GM12878 (cell line): ENCODE measurements around the gene TMUB2. TPM values are rescaled to one million over a fixed set of nuclear protein-coding genes. Genes with fewer than 3 reads are reported as not detected.
A peak's percentile ranks its signal among the peaks of the same experiment; 100 is the strongest.

Source experiments
- ATAC-seq: fragments of 200-7000 bp; cut with Tn5 transposase; 3 replicates; pipeline ENCODE4 v1.9.1; 2020; ENCODE audit warnings: mild to moderate bottlenecking, moderate library complexity
- BruUV-seq: library from RNA; stranded (reverse); fragments of 400-500 nt; replicated peaks from 2 replicates; lab custom pipeline; 2021; lab: Mats Ljungman, UMichigan
- CTCF ChIA-PET: fragments of 300-600 bp; sonication (Branson Sonifier 250); formaldehyde crosslinking; extraction: SDS; loops from one replicate; lab custom pipeline; 2021; ENCODE audit warnings: inconsistent platforms; lab: Yijun Ruan, JAX
- POLR2A ChIA-PET: fragments of 350-600 bp; formaldehyde crosslinking; extraction: SDS; loops from one replicate; lab custom pipeline; 2021; ENCODE audit warnings: inconsistent platforms; lab: Charles Lee
- RAD21 ChIA-PET: fragments of 300-600 bp; sonication (Branson Sonifier 250); formaldehyde crosslinking; loops from one replicate; lab custom pipeline; 2023; ENCODE audit warnings: antibody characterized with exemption; ENCODE audit not compliant: unreplicated experiment; lab: Charles Lee
- SMC1A ChIA-PET: fragments of 300-600 bp; sonication (Branson Sonifier 250); formaldehyde crosslinking; loops from one replicate; lab custom pipeline; 2023; ENCODE audit not compliant: unreplicated experiment, uncharacterized antibody; lab: Charles Lee
- DNase-seq: peaks from one replicate; pipeline ENCODE4 v3.0.0-alpha.2; 2011; ENCODE audit warnings: low read depth, low spot score
- FAIRE-seq: peaks from 3 replicates; lab custom pipeline; 2011; peaks lifted over from hg19 to GRCh38; lab: Jason Lieb, UNC
- H2AFZ ChIP-seq: 2 replicates; pipeline ENCODE4 v1.6.0; 2011; ENCODE audit warnings: low read depth, low read length, control low read depth; ENCODE audit not compliant: control insufficient read depth
- H3K27ac ChIP-seq: 2 replicates; pipeline ENCODE4 v1.5.1; 2011; ENCODE audit warnings: control low read depth; ENCODE audit not compliant: control insufficient read depth, insufficient read depth
- H3K27me3 ChIP-seq, 2 experiments: replicated peaks in 1 of 2; 2 replicates each; pipeline versions ENCODE4 v1.6.0 to v1.6.1; 2011; ENCODE audit warnings: low read length in 1 of 2; ENCODE audit not compliant: control insufficient read depth in 2 of 2, insufficient read depth in 2 of 2
- H3K36me3 ChIP-seq, 2 experiments: 2 replicates each; pipeline ENCODE4 v1.5.1; 2011; ENCODE audit warnings: low read length in 1 of 2; ENCODE audit not compliant: control insufficient read depth in 2 of 2, insufficient read depth in 2 of 2
- H3K4me1 ChIP-seq: 2 replicates; pipeline ENCODE4 v1.6.1; 2011; ENCODE audit warnings: mild to moderate bottlenecking, low read length, moderate library complexity, mixed read lengths; ENCODE audit not compliant: control insufficient read depth, insufficient read depth
- H3K4me2 ChIP-seq: 2 replicates; pipeline ENCODE4 v1.6.0; 2011; ENCODE audit warnings: control low read depth; ENCODE audit not compliant: control insufficient read depth, insufficient read depth
- H3K4me3 ChIP-seq: fragments of 200-600 bp; sonication (generic); 2 replicates; pipeline ENCODE4 v1.5.1; 2016
- H3K79me2 ChIP-seq: 2 replicates; pipeline ENCODE4 v1.6.0; 2011; ENCODE audit warnings: low read length; ENCODE audit not compliant: control insufficient read depth, insufficient read depth
- H3K9ac ChIP-seq: 2 replicates; pipeline ENCODE4 v1.8.0; 2011; ENCODE audit warnings: low read length, control low read depth, mixed read lengths; ENCODE audit not compliant: control insufficient read depth, insufficient read depth
- H3K9me3 ChIP-seq: replicated peaks from 3 replicates; pipeline ENCODE4 v1.5.1; 2011; ENCODE audit warnings: mild to moderate bottlenecking, low read length; ENCODE audit not compliant: control insufficient read depth, insufficient read depth
- H4K20me1 ChIP-seq: 2 replicates; pipeline ENCODE4 v1.6.0; 2011; ENCODE audit not compliant: control insufficient read depth, insufficient read depth
- BHLHE40 ChIP-seq, 2 experiments: fragments of 450-650 bp in 1 of 2; IDR thresholded peaks; 2 replicates each; pipeline ENCODE4 v1.6.1; 2011 to 2017; ENCODE audit warnings: low read depth in 2 of 2, borderline replicate concordance in 1 of 2, improper control_type of control experiment in 1 of 2, low read length in 1 of 2, mild to moderate bottlenecking in 1 of 2
- CHD2 ChIP-seq: IDR thresholded peaks from 2 replicates; pipeline ENCODE4 v1.6.1; 2011; ENCODE audit warnings: low read depth, low read length, improper control_type of control experiment, borderline replicate concordance
- CREB1 ChIP-seq: IDR thresholded peaks from 2 replicates; pipeline ENCODE4 v1.6.1; 2012; ENCODE audit warnings: low read depth, mild to moderate bottlenecking, inconsistent platforms
- CTCF ChIP-seq, 3 experiments: IDR thresholded peaks in 2 of 3; conservative IDR thresholded peaks in 1 of 3; 2 replicates each; pipeline ENCODE4 v1.5.1; 2011; ENCODE audit warnings: low read depth in 3 of 3, low read length in 3 of 3, mild to moderate bottlenecking in 3 of 3, control low read depth in 2 of 3, moderate library complexity in 2 of 3, inconsistent platforms in 1 of 3, mixed read lengths in 1 of 3; ENCODE audit not compliant: control insufficient read depth in 2 of 3, insufficient read depth in 1 of 3; ENCODE audit errors: extremely low read depth in 1 of 3
- EGR1 ChIP-seq, 2 experiments: IDR thresholded peaks; 1 replicate in 1 of 2; 2 replicates in 1 of 2; pipeline ENCODE4 v1.6.1; 2011 to 2012; ENCODE audit warnings: low read depth in 2 of 2, low read length in 2 of 2, borderline replicate concordance in 1 of 2, mild to moderate bottlenecking in 1 of 2, moderate library complexity in 1 of 2
- ESRRA ChIP-seq: IDR thresholded peaks from 2 replicates; pipeline ENCODE4 v1.6.1; 2012; ENCODE audit warnings: mild to moderate bottlenecking, low read length, improper control_type of control experiment
- HCFC1 ChIP-seq: fragments of 150-350 bp; IDR thresholded peaks from 2 replicates; pipeline ENCODE4 v1.6.1; 2014; ENCODE audit warnings: low read length
- IKZF2 ChIP-seq, 2 experiments: fragments of 450-650 bp; IDR thresholded peaks; 2 replicates each; pipeline ENCODE4 v1.6.1; 2017; ENCODE audit warnings: mild to moderate bottlenecking in 2 of 2, moderate library complexity in 2 of 2
- MXI1 ChIP-seq: fragments of 150-350 bp; IDR thresholded peaks from 2 replicates; pipeline ENCODE4 v1.6.1; 2011; ENCODE audit warnings: low read depth, mild to moderate bottlenecking, inconsistent platforms, low read length, improper control_type of control experiment
- NFYA ChIP-seq: IDR thresholded peaks from 2 replicates; pipeline ENCODE4 v1.6.1; 2011; ENCODE audit warnings: low read depth, mild to moderate bottlenecking, low read length, improper control_type of control experiment, borderline replicate concordance
- NR2F1 ChIP-seq: fragments of 450-650 bp; conservative IDR thresholded peaks from 2 replicates; pipeline ENCODE4 v1.6.1; 2017; ENCODE audit warnings: mild to moderate bottlenecking
- PML ChIP-seq: IDR thresholded peaks from 2 replicates; pipeline ENCODE4 v1.6.1; 2012; ENCODE audit warnings: low read length, inconsistent platforms
- POLR2AphosphoS2 ChIP-seq: IDR thresholded peaks from 2 replicates; pipeline ENCODE4 v1.6.1; 2011; ENCODE audit warnings: low read depth, mild to moderate bottlenecking, low read length, improper control_type of control experiment, moderate library complexity
- POLR2AphosphoS5 ChIP-seq: IDR thresholded peaks from 2 replicates; pipeline ENCODE4 v1.6.1; 2011; ENCODE audit warnings: mild to moderate bottlenecking, low read length, inconsistent platforms
- RAD21 ChIP-seq: IDR thresholded peaks from 2 replicates; pipeline ENCODE4 v1.6.1; 2011; ENCODE audit warnings: mild to moderate bottlenecking, low read depth, low read length, moderate library complexity; ENCODE audit not compliant: insufficient read depth
- SIN3A ChIP-seq: IDR thresholded peaks from 2 replicates; pipeline ENCODE4 v1.6.1; 2012; ENCODE audit warnings: low read depth, low read length, improper control_type of control experiment
- SP1 ChIP-seq: IDR thresholded peaks from one replicate; pipeline ENCODE4 v1.6.1; 2011; ENCODE audit warnings: low read depth, low read length
- SRF ChIP-seq, 2 experiments: IDR thresholded peaks; 2 replicates each; pipeline ENCODE4 v1.6.1; 2011; ENCODE audit warnings: low read depth in 2 of 2, low read length in 2 of 2, mild to moderate bottlenecking in 1 of 2, moderate library complexity in 1 of 2
- SUZ12 ChIP-seq: fragments of 200-600 bp; sonication (generic); IDR thresholded peaks from one replicate; pipeline ENCODE4 v1.6.1; 2018; ENCODE audit warnings: antibody characterized with exemption, mild to moderate bottlenecking; ENCODE audit not compliant: unreplicated experiment
- TAF1 ChIP-seq: IDR thresholded peaks from 2 replicates; pipeline ENCODE4 v1.6.1; 2011; ENCODE audit warnings: mild to moderate bottlenecking, low read depth, low read length, borderline replicate concordance
- TBL1XR1 ChIP-seq: IDR thresholded peaks from 2 replicates; pipeline ENCODE4 v1.6.1; 2012; ENCODE audit warnings: low read depth, low read length, improper control_type of control experiment
- WGBS: methylation state at CpG from one replicate; pipeline ENCODE4 v1.1.6; 2016; ENCODE audit warnings: low lambda C conversion rate; ENCODE audit not compliant: insufficient replicate concordance, insufficient coverage; ENCODE audit errors: missing lambda C conversion rate; 5-methylcytosine and 5-hydroxymethylcytosine counted together
- in situ Hi-C: fragments of 300-500 bp; cut with MboI; formaldehyde crosslinking; loops from 9 replicates; pipeline ENCODE4 v1.14.3; 2018; ENCODE audit warnings: mixed read lengths
- intact Hi-C: fragments of 100-400 bp; cut with micrococcal nuclease; formaldehyde crosslinking; loops from one replicate; pipeline ENCODE4 v1.14.2; 2022; ENCODE audit not compliant: unreplicated experiment
- polyA plus RNA-seq, 11 experiments: library from polyadenylated mRNA; depleted of rRNA in 4 of 11; unstranded in 6 of 11; stranded (reverse) in 5 of 11; fragments of >200 nt; fragmentation: Nextera tagmentation in 4 of 11; fragmentation: Illumina TruSeq in 1 of 11; extraction: Ambion mirVana in 4 of 11; extraction: Trizol in 1 of 11; gene quantifications; 1 replicate in 1 of 11; 2 replicates in 10 of 11; pipeline versions ENCODE4 v1.2.1 to v1.2.3, GENCODE V29; 2011 to 2016; ENCODE audit warnings: inconsistent platforms in 2 of 11, missing spikeins in 2 of 11, low read depth in 1 of 11
- total RNA-seq, 4 experiments: library from RNA; depleted of rRNA in 3 of 4; stranded (reverse); fragments of >200 nt in 3 of 4; fragmentation: Illumina TruSeq in 1 of 4; extraction: Trizol in 1 of 4; gene quantifications; 2 replicates each; pipeline versions ENCODE4 v1.2.1 to v1.2.3, GENCODE V29; 2013 to 2021

TMUB2 gene
- total and polyA plus RNA-seq, 10 of the 15 experiments (the other 5 are each of a cell fraction or from before 2014, with no cell fraction given), result 4.3 to 34.0 (median 20.0) TPM

- FAIRE-seq (no peak), ATAC-seq (peak; percentile 45), DNase-seq (no peak)
- BruUV-seq, result no TSS peak
- Histone ChIP-seq H3K36me3 (peaks cover 24 to 25% of the 10 kb centered on the region in 2 experiments), H3K27ac (peak overlapping the region; percentile 91), H3K4me1 (peaks cover 20% of the 10 kb centered on the region), H3K4me3 (peak overlapping the region; percentile 82), H3K9ac (peak overlapping the region; percentile 77), H2AFZ (peak overlapping the region; percentile 21), H3K4me2 (peak overlapping the region; percentile 97), H3K27me3 (no peaks in the 10 kb centered on the region), H3K9me3 (no peaks in the 10 kb centered on the region), H3K79me2 (peaks cover 71% of the 10 kb centered on the region), H4K20me1 (no peaks in the 10 kb centered on the region)
- in situ Hi-C loops, result loop anchor here (25.0 kb wide), 1 partner anchor 294 kb away; the partner anchor contains the start of gene GPATCH8
- CTCF ChIA-PET, result interaction anchor here (0.6 to 3.9 kb wide), 8 partner anchors 9 to 719 kb away, joined by 3 to 43 read pairs (median 14); partner anchors contain the start of genes ATXN7L3 and GRN
- SMC1A ChIA-PET, result interaction anchor here (1.0 to 2.2 kb wide), 2 partner anchors 9 to 17 kb away, joined by 5 to 13 read pairs; no protein-coding TSS in a partner anchor
- POLR2A ChIA-PET, result interaction anchor here (0.6 to 3.0 kb wide), 11 partner anchors 9 to 378 kb away, joined by 3 to 30 read pairs (median 5); partner anchors contain the start of genes GRN and TMUB2
- RAD21 ChIA-PET, result interaction anchor here (0.7 to 2.4 kb wide), 7 partner anchors 9 to 129 kb away, joined by 4 to 14 read pairs (median 7); partner anchors contain the start of gene GRN
- intact Hi-C loops, result loop anchor here (2.0 to 10.0 kb wide), 2 partner anchors 130 to 286 kb away; partner anchors contain the start of gene GPATCH8
- 2% methylated on average over 16 of the region's 89 CpGs for WGBS
- peak; percentile 27 for TF ChIP-seq MXI1
- TF ChIP-seq IKZF2 (IDR thresholded peaks at IDR 0.05), result 0 out of 4 replicates have a peak, but pooled peaks of 1 of the 2 experiments have one; percentile 8
- TF ChIP-seq EGR1 (IDR thresholded peaks at IDR 0.05; ENCODE audit: borderline replicate concordance in 1 of 2, low read depth in 2 of 2, low read length in 2 of 2), result peak in 1 of 2 experiments; percentile 86; a peak in 1 of 3 replicates
- 0 out of 2 replicates have a peak, but pooled peaks have one; percentile 19 for TF ChIP-seq TBL1XR1
- TF ChIP-seq NR2F1, result peak; percentile 57; the same call in 1 of the 2 replicates
- 0 out of 2 replicates have a peak, but pooled peaks have one; percentile 46 for TF ChIP-seq TAF1
- TF ChIP-seq SP1, result no peak
- peak; percentile 37 to 59; a peak in 2 of 4 replicates for TF ChIP-seq BHLHE40 (IDR thresholded peaks at IDR 0.05; ENCODE audit: borderline replicate concordance in 1 of 2, low read depth in 2 of 2, low read length in 1 of 2)
- no peak for TF ChIP-seq NFYA
- peak; percentile 25; the same call in 1 of the 2 replicates for TF ChIP-seq RAD21
- TF ChIP-seq CTCF (IDR thresholded peaks at IDR 0.05 in 2 of 3, conservative IDR thresholded peaks at IDR 0.05 in 1 of 3; ENCODE audit: control insufficient read depth in 2 of 3, extremely low read depth in 1 of 3, insufficient read depth in 1 of 3, low read depth in 3 of 3, low read length in 3 of 3), result peak; percentile 45 to 66 (median 52); a peak in 5 of 6 replicates
- peak; percentile 41; the same call in 1 of the 2 replicates for TF ChIP-seq CREB1
- no peak for TF ChIP-seq SUZ12
- TF ChIP-seq HCFC1, result 0 out of 2 replicates have a peak, but pooled peaks have one; percentile 31
- 0 out of 4 replicates have a peak, but pooled peaks of 1 of the 2 experiments have one; percentile 6 for TF ChIP-seq SRF (IDR thresholded peaks at IDR 0.05; ENCODE audit: low read depth in 2 of 2, low read length in 2 of 2)
- 0 out of 2 replicates have a peak, but pooled peaks have one; percentile 40 for TF ChIP-seq POLR2AphosphoS2
- TF ChIP-seq POLR2AphosphoS5, result peak; percentile 47
- no peak for TF ChIP-seq SIN3A
- TF ChIP-seq PML, result 0 out of 2 replicates have a peak, but pooled peaks have one; percentile 19
- no peak for TF ChIP-seq ESRRA
- TF ChIP-seq CHD2, result peak; percentile 24; the same call in 1 of the 2 replicates
Observed at GRCh38 chr17:44218344-44219107, 31.8 kb downstream of the TMUB2 start.
